ENCODE measurements around the gene RACGAP1. TPM values are rescaled to one million over a fixed set of nuclear protein-coding genes. Genes with fewer than 3 reads are reported as not detected.

The RACGAP1 gene
- total and polyA plus RNA-seq, 2 of the 8 experiments (the other 6 are each of a cell fraction or from before 2014, with no cell fraction given): 18.0 to 66.3 TPM

DNA sequence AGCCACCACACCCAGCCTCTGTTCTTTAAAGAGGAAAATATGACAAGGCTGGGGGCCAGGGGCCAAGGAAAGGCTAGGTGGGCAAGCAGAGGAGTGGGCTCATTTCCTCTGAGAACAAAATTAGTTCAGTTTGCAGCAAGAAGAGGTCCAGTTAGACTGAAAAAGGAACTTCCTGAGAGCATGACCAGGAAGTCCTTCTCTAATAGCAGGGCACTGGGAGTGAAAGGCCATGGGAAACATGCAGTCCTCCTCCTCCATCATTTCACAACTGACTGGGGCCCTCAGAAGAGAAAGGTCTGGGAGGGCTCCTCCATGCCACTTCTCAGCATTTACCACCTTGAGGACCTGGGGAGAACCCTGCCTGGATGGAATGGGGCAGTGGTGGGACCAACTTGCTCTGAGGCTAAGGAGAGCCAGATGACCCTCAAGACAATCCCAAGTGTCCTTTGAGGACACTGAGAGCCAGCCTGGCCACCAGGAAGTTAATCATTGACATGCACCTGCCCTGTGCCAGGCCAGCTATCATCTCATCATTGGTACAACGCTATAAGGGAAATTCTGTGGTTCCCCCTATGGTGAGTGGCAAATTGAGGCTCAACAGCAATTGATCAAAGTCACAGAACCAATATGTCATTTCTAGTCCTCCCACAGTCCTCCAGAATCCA lies 72.8 kb downstream of the RACGAP1 start:
- no peak overlapping the region for H2BK12ac ChIP-seq (ENCODE audit: low read depth, low read length)
- H4K8ac ChIP-seq (ENCODE audit: extremely low read depth, insufficient read depth, low read length): no peak overlapping the region
- CTCF ChIA-PET (ENCODE audit: partially characterized antibody): interaction anchor here (0.6 to 7.8 kb wide), 4 partner anchors 10 to 86 kb away, joined by 3 to 86 read pairs (median 10); no protein-coding TSS in a partner anchor
- H4K91ac ChIP-seq (replicated peaks; ENCODE audit: insufficient read length, low read length): no peak overlapping the region
- no peaks in the 10 kb centered on the region; the same call in 1 of the 2 replicates for H3K23me2 ChIP-seq (ENCODE audit: low read depth, low read length)
- no peak overlapping the region for H3K56ac ChIP-seq (replicated peaks; ENCODE audit: insufficient read length, low read depth, low read length)
- no peak overlapping the region for H2BK5ac ChIP-seq (ENCODE audit: low read depth, low read length)
- no peaks in the 10 kb centered on the region for H3K9me3 ChIP-seq (ENCODE audit: insufficient read depth in 2 of 2, low read depth in 1 of 2, low read length in 1 of 2)
- H3K9ac ChIP-seq (replicated peaks in 1 of 4; ENCODE audit: extremely low read depth in 1 of 4, low read depth in 3 of 4, low read length in 3 of 4): no peak overlapping the region
- H4K5ac ChIP-seq (ENCODE audit: insufficient read length, low read depth, low read length): no peak overlapping the region
- H3K27me3 ChIP-seq (replicated peaks in 1 of 4; ENCODE audit: control insufficient read depth in 3 of 4, extremely low read depth in 1 of 4, insufficient read depth in 3 of 4, low read length in 3 of 4): peaks cover 0 to 31% (median 21%) of the 10 kb centered on the region in 4 experiments; a peak in 6 of 7 replicates
- no peak overlapping the region for H3K23ac ChIP-seq (ENCODE audit: insufficient read length)
- no peak overlapping the region for H3K4me3 ChIP-seq (ENCODE audit: extremely low read depth in 1 of 4, insufficient read depth in 2 of 4, low read depth in 3 of 4, low read length in 4 of 4)
- H2BK120ac ChIP-seq (replicated peaks; ENCODE audit: low read depth, low read length): no peak overlapping the region
- TF ChIP-seq ASH2L (IDR thresholded peaks at IDR 0.05; ENCODE audit: low read length) (no peak), BRCA1 (IDR thresholded peaks at IDR 0.05; ENCODE audit: low read depth, low read length) (no peak), ATF3 (IDR thresholded peaks at IDR 0.05; ENCODE audit: insufficient read depth, low read depth, low read length) (no peak), MAFK (IDR thresholded peaks at IDR 0.05; ENCODE audit: low read depth, low read length) (no peak), RXRA (IDR thresholded peaks at IDR 0.05; ENCODE audit: insufficient read depth, low read depth, low read length) (no peak), YY1 (IDR thresholded peaks at IDR 0.05; ENCODE audit: low read depth, low read length) (no peak), EP300 (IDR thresholded peaks at IDR 0.05; ENCODE audit: borderline replicate concordance in 1 of 2, low read depth in 2 of 2, low read length in 2 of 2) (no peak), E2F6 (IDR thresholded peaks at IDR 0.05) (no peak), HDAC2 (IDR thresholded peaks at IDR 0.05; ENCODE audit: borderline replicate concordance in 1 of 2, low read depth in 2 of 2, low read length in 2 of 2) (no peak), HDAC6 (IDR thresholded peaks at IDR 0.05; ENCODE audit: low read depth, low read length) (no peak)
- no peaks in the 10 kb centered on the region for H3K36me3 ChIP-seq (ENCODE audit: control insufficient read depth in 2 of 4, insufficient read depth in 4 of 4, low read length in 3 of 4)
- no peak overlapping the region for H2BK15ac ChIP-seq (ENCODE audit: low read length)
- no peak overlapping the region for H2BK20ac ChIP-seq (ENCODE audit: low read length)
- no peak overlapping the region for H3K4me2 ChIP-seq (ENCODE audit: insufficient read depth in 1 of 2, low read depth in 2 of 2, low read length in 2 of 2)
- H3K14ac ChIP-seq (ENCODE audit: insufficient read length): no peak overlapping the region
- no peaks in the 10 kb centered on the region for H3K79me2 ChIP-seq (ENCODE audit: control insufficient read depth in 1 of 2, insufficient read depth in 2 of 2, low read length in 2 of 2)
- no peak overlapping the region for H2AFZ ChIP-seq (ENCODE audit: low read length)
- no peak overlapping the region for H3K18ac ChIP-seq (ENCODE audit: extremely low read depth, low read length)
- 96% methylated on average over 1 of the region's 1 CpG; no CpG with 5 or more reads in 1 of the 2 experiments for WGBS, 2 experiments (ENCODE audit: extremely low coverage in 1 of 2, insufficient coverage in 1 of 2, insufficient read length in 1 of 2, insufficient replicate concordance in 2 of 2, low coverage in 1 of 2, low lambda C conversion rate in 2 of 2, missing lambda C conversion rate in 1 of 2)
- H3K4me1 ChIP-seq (replicated peaks in 1 of 4; ENCODE audit: control insufficient read depth in 3 of 4, insufficient read depth in 4 of 4, low read length in 3 of 4): peaks cover 0 to 8% (median 4%) of the 10 kb centered on the region in 4 experiments; a peak in 3 of 7 replicates
- no peak overlapping the region for H2AK5ac ChIP-seq (ENCODE audit: low read depth, low read length)
- POLR2A ChIA-PET (ENCODE audit: partially characterized antibody): no interaction called here
- no peaks in the 10 kb centered on the region for H4K20me1 ChIP-seq (replicated peaks in 1 of 2; ENCODE audit: control insufficient read depth in 1 of 2, insufficient read depth in 2 of 2, low read length in 2 of 2)
- no peak for DNase-seq (ENCODE audit: low read depth in 1 of 2, low spot score in 2 of 2)
- no peak for FAIRE-seq
- H3K79me1 ChIP-seq (ENCODE audit: low read depth, low read length): no peaks in the 10 kb centered on the region
- no peak overlapping the region for H3K4ac ChIP-seq (replicated peaks; ENCODE audit: insufficient read length, low read depth, low read length)
- H3K27ac ChIP-seq (ENCODE audit: low read depth, low read length): no peak overlapping the region
